Astrocyte (in vitro differentiated cells and primary cell): ENCODE measurements around the gene WIZ.

Experiments used
- CTCF ChIP-seq: IDR thresholded peaks from 2 replicates; pipeline ENCODE4 v1.5.1; 2011; ENCODE audit warnings: low read depth, mild to moderate bottlenecking, inconsistent platforms, low read length, moderate library complexity; ENCODE audit not compliant: insufficient read depth
- EZH2 ChIP-seq: IDR thresholded peaks from 2 replicates; pipeline ENCODE4 v1.6.1; 2012; ENCODE audit warnings: mild to moderate bottlenecking, low read length, inconsistent platforms; ENCODE audit not compliant: insufficient read depth

- TF ChIP-seq CTCF = no peak
- TF ChIP-seq EZH2 = no peak
Observed at GRCh38 chr19:15475611-15476010, 25.9 kb upstream of the WIZ start.
